ENCODE data around the gene PIP5K1A.

PIP5K1A gene

DNA sequence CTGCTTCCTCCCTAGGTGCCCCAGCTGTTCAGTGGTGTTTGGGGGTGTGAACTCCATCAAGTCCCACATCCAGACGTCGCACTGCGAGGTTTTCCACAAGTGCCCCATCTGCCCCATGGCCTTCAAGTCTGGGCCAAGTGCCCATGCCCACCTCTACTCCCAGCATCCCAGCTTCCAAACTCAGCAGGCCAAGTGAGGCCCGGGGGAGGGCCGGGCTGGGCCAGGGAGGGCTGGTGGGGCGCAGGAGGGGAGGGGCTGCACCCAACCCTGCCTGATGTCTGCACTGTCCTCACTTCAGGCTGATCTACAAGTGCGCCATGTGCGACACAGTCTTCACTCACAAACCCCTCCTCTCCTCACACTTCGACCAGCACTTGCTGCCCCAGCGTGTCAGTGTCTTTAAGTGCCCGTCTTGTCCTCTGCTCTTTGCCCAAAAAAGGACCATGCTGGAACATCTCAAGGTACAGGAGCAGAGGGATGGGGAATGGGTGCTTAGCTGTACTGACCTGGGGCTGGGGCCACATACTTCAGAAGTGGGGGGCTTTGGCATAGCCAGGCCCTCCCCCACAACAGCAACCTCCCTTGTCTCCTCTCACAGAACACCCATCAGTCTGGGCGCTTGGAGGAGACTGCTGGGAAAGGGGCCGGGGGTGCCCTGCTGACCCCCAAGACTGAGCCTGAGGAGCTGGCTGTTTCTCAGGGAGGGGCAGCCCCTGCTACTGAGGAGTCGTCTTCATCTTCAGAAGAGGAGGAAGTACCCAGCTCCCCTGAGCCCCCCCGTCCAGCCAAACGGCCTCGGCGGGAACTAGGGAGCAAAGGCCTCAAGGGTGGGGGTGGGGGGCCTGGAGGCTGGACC, 91.0 kb downstream of the PIP5K1A start:
- no peak for DNase-seq (ENCODE audit: low spot score)

DNA sequence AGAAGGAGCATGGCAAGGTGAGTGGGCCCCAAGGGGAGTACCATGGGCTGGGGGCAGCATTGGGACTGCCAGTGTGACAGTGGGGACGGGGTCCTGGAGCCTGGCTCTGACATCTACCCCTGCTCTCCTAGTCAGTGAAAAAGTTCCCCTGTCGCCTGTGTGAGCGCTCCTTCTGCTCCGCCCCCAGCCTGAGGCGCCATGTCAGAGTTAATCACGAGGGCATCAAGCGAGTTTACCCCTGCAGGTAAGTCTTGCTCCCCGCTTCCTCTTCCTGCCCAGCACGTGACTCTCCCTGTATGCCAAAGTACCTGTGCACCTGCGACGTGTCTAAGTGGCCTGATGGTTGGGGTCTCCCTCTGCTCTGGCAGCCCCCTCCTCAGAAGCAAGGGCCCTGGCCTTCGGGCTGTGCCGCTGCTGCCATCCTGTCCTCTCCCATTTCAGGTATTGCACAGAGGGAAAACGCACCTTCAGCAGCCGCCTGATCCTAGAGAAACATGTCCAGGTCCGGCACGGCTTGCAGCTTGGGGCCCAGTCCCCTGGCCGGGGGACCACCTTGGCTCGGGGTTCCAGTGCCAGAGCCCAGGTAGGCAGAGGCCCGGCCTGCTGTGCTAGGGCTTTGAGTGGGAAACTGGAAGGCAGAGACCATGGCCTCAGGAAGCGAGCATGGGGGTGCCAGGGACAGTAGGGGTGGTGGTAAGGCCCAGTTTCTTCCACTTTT, 91.8 kb downstream of the PIP5K1A start:
- no peak for DNase-seq (ENCODE audit: low spot score)

DNA sequence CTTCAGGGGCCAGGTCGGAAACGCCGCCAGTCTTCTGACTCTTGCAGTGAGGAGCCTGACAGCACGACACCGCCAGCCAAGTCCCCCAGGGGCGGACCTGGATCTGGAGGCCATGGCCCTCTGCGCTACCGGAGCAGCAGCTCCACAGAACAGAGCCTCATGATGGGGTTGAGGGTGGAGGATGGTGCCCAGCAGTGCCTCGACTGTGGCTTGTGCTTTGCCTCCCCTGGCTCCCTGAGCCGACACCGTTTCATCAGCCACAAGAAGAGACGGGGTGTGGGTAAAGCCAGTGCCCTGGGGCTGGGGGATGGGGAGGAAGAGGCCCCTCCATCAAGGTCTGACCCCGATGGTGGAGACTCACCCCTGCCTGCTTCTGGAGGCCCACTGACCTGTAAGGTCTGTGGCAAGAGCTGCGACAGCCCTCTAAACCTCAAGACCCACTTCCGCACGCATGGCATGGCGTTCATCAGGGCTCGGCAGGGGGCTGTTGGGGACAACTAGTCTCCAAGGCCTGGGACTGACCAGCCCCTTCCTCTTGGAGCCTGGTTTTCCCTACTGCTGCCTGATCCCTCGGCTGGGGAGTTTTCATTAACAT, 92.5 kb downstream of the PIP5K1A start:
- no peak for DNase-seq (ENCODE audit: low spot score)

DNA sequence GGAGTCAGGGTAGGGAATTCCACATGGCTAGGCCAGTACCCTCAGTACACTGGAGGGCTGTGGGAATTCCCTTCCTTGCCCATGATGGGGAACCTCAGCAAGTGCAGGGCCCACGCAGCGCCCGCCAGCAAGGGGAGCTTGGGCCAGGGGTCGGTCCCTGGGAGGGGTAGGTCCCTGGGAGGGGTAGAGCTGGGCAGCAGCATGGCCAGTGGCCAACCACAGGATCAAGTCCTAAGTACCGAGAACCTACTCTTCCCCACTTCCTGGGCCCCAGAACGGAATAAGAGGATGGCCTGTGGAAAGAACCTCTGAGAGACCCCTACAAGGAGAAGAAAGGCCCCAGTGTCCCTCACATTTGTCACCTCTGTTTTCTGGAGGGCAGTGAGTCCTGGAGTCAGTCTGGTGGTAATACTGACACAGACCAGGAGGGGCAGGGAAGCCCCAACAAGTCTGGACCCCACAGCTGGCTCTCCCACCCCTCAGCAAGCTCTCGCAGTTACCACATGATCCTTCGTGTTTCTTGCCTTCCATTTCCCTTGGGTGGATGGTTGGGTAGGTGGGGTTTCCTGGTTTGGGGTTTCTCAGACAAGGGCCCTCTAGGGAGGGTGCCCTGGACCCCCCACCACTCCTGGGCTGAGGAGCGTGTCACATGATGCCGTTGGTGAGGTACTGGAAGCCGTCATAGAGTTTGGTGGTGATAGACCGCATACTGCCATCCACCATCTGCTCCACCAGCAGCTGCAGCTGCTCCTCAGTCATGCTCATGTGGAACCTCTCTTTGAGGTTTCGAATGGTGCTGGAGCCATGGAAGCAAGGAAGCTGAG, 94.1 kb downstream of the PIP5K1A start:
- DNase-seq (ENCODE audit: low spot score) = no peak

DNA sequence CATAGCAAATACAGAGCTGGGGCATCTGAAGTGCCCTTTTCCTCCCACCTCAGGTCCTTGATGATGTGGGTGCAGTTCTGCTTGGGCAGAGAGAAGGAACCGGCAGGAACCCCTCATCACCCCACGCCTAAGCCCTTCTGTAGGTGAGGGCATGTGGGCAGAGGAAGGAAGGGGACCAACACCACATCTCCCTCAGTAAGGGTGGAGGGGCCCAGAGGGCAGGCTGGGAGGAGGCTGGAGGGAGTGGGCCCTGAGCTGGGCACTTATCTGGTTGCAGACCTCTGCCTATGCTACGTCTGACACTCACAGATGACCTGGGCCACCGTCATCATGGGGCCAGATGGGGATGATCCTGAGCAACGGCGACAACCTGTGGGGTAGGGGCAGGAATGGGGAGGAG, 94.7 kb downstream of the PIP5K1A start:
- DNase-seq (ENCODE audit: low spot score) = no peak

DNA sequence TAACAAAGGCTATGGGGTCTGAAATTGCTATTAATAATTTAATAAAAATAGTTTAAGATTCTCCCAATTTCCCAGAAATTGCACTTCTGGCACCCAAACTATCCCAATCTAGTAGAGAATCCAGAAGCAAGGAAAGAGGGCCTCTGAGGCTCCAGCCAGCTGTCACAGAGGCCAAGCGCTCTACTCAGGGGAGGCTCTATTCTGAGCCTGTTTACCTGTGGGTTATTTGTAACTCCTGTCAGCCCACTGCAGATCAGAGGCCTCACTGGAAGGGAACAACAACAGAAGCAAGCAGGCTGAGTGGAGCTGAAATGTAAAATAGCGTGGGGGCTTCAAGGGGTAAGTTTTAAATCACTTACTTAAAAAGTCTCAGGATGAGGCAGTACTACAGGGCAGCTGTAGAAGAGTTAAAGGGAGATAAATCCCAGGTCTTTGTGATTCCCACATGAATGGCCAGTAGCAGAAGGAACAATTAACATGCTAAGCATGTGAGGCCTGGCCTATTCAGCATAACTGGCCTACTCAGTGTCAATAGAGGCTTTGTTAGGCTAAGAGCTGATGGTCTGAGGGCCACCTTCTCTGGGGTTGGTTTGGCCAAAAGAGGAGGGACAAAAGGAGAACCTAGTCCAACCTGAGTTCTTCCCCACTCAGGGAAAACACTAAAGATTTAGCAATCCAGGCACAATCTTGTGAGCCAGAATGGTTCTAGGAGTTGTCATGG, 96.5 kb downstream of the PIP5K1A start:
- DNase-seq (ENCODE audit: low spot score) = no peak
